ENCODE data around the gene CRACR2B.
A peak's percentile ranks its signal among the peaks of the same experiment; 100 is the strongest.

The CRACR2B gene

DNA sequence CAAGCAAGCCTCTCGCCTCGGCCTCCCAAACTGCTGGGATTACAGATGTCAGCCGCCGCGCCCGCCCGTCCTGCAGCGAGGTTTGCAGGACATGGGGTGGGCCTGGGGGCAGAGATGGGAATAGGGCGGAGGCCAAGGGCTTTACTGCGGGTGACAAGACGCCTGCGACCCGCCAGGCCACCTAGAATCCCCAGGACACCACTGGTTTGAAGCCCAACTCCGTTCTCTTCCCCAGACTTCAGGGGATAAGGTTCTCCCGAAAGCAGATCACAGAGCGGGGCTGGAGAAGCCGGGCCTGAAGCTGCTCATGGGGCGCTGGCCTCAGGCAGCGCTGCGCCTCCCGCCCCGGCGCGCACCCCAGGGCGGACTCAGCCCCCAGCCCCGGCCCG, 14.3 kb downstream of the CRACR2B start:
- Histone ChIP-seq H2BK120ac (ENCODE audit: low read depth, low read length) (no peak overlapping the region), H3K27me3 (ENCODE audit: control insufficient read depth in 1 of 2, insufficient read depth in 1 of 2, low read length in 2 of 2) (no peaks in the 10 kb centered on the region), H3K4me3 (ENCODE audit: insufficient read depth in 1 of 2, low read depth in 1 of 2, low read length in 2 of 2) (peak overlapping the region; percentile 90 to 94), H3K79me1 (replicated peaks; ENCODE audit: low read length, poor library complexity, severe bottlenecking) (peaks cover 1% of the 10 kb centered on the region), H2AFZ (ENCODE audit: low read depth, low read length) (no peak overlapping the region), H3K18ac (ENCODE audit: low read depth in 1 of 2, low read length in 2 of 2) (peak overlapping the region; percentile 73 to 92), H2AK5ac (ENCODE audit: low read length, severe bottlenecking) (no peak overlapping the region), H3K23ac (ENCODE audit: low read length in 2 of 2) (peak overlapping the region in 1 of 2 experiments; percentile 84), H3K4me1 (ENCODE audit: control insufficient read depth, insufficient read depth, low read depth, low read length) (peaks cover 69% of the 10 kb centered on the region), H4K8ac (ENCODE audit: low read length) (no peak overlapping the region), H2BK12ac (ENCODE audit: low read length in 2 of 2) (peak overlapping the region in 1 of 2 experiments; percentile 61), H3K36me3 (ENCODE audit: control insufficient read depth in 1 of 2, insufficient read depth in 2 of 2, low read depth in 1 of 2, low read length in 2 of 2) (peaks cover 42 to 45% of the 10 kb centered on the region in 2 experiments), H3K9me3 (ENCODE audit: control insufficient read depth, low read length) (no peaks in the 10 kb centered on the region), H2BK5ac (ENCODE audit: low read depth, low read length, poor library complexity, severe bottlenecking) (no peak overlapping the region), H3K14ac (ENCODE audit: low read length in 2 of 2) (peak overlapping the region in 1 of 2 experiments; percentile 98), H3K4me2 (ENCODE audit: low read length, poor library complexity, severe bottlenecking) (peak overlapping the region; percentile 60), H4K91ac (ENCODE audit: low read length) (peak overlapping the region; percentile 36), H3K4ac (ENCODE audit: low read depth in 1 of 2, low read length in 2 of 2) (peak overlapping the region in 1 of 2 experiments; percentile 92), H3K27ac (ENCODE audit: low read length, poor library complexity, severe bottlenecking) (peak overlapping the region; percentile 42), H2BK15ac (ENCODE audit: low read depth, poor library complexity, severe bottlenecking) (no peak overlapping the region), H3K9ac (ENCODE audit: low read length) (peak overlapping the region; percentile 96)
- under 1% methylated on average over 25 of the region's 27 CpGs for WGBS
- DNase-seq = no peak

DNA sequence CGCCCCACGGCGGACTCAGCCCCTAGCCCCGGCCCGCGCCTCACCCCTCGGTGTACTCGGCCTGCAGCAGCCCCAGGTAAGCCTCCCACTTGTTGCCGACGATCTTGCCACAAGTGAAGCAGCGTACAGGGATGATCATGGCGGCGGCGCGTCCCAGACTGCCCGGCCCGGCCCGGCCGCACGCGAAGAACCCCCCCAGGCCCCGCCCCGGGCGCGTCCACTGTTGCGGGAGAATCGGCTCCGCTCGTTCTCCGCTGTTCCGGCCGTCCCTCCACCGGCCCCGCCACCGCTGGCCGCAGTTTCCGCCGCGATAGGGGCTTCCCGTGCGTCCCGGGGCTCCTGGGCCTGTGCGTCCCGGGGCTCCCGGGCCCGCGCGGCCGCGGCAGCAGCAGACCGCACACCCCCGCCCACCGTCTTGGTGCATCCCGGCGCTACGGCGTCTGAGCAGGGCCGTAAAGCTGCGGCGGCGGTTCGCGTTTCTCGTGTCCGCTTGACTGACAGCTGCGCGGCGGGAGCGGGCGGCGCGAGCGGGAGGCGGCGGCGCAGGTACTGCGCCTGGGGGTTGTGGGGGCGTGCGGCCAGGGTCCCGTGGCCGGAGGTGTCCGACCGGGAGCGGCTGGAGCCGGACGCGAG, 14.8 kb downstream of the CRACR2B start, which contains the start of the genes POLR2L and TSPAN4:
Gene POLR2L (minus strand): TSS at position 160 of the 633 bp plus-strand sequence. CDS start 21 bp downstream, at position 139.
Gene TSPAN4 (plus strand): TSS at position 483 of the 633 bp plus-strand sequence. CDS start 7,453 bp downstream, outside the sequence.
- WGBS = under 1% methylated on average over 68 of the region's 87 CpGs
- Histone ChIP-seq H2AK5ac (ENCODE audit: low read length, severe bottlenecking) (peak within 1 kb of the TSS; percentile 72), H3K4ac (ENCODE audit: low read depth in 1 of 2, low read length in 2 of 2) (peak within 1 kb of the TSS; percentile 96), H3K4me1 (ENCODE audit: control insufficient read depth, insufficient read depth, low read depth, low read length) (peaks cover 68% of the 10 kb centered on the region), H3K18ac (ENCODE audit: low read depth in 1 of 2, low read length in 2 of 2) (peak within 1 kb of the TSS; percentile 98 to 99), H4K8ac (ENCODE audit: low read length) (peak within 1 kb of the TSS; percentile 94), H2BK12ac (ENCODE audit: low read length in 2 of 2) (peak within 1 kb of the TSS; percentile 81 to 91), H3K9ac (ENCODE audit: low read length) (peak within 1 kb of the TSS; percentile 96), H3K36me3 (ENCODE audit: control insufficient read depth in 1 of 2, insufficient read depth in 2 of 2, low read depth in 1 of 2, low read length in 2 of 2) (peaks cover 37 to 42% of the 10 kb centered on the region in 2 experiments), H3K14ac (ENCODE audit: low read length in 2 of 2) (peak within 1 kb of the TSS in 1 of 2 experiments; percentile 98), H2BK15ac (ENCODE audit: low read depth, poor library complexity, severe bottlenecking) (peak within 1 kb of the TSS; percentile 99), H2BK120ac (ENCODE audit: low read depth, low read length) (peak within 1 kb of the TSS; percentile 100), H3K9me3 (ENCODE audit: control insufficient read depth, low read length) (no peaks in the 10 kb centered on the region), H2BK5ac (ENCODE audit: low read depth, low read length, poor library complexity, severe bottlenecking) (peak within 1 kb of the TSS; percentile 99), H4K91ac (ENCODE audit: low read length) (peak within 1 kb of the TSS; percentile 99), H3K27me3 (ENCODE audit: control insufficient read depth in 1 of 2, insufficient read depth in 1 of 2, low read length in 2 of 2) (no peaks in the 10 kb centered on the region), H2AFZ (ENCODE audit: low read depth, low read length) (no peak within 1 kb of the TSS), H3K27ac (ENCODE audit: low read length, poor library complexity, severe bottlenecking) (peak within 1 kb of the TSS; percentile 99), H3K4me2 (ENCODE audit: low read length, poor library complexity, severe bottlenecking) (peak within 1 kb of the TSS; percentile 93), H3K23ac (ENCODE audit: low read length in 2 of 2) (peak within 1 kb of the TSS in 1 of 2 experiments; percentile 91), H3K4me3 (ENCODE audit: insufficient read depth in 1 of 2, low read depth in 1 of 2, low read length in 2 of 2) (peak within 1 kb of the TSS; percentile 90 to 94), H3K79me1 (replicated peaks; ENCODE audit: low read length, poor library complexity, severe bottlenecking) (peaks cover 4% of the 10 kb centered on the region)
- DNase-seq = peak; percentile 89

GRCh38 chr11:843086-843734, 15.5 kb downstream of the CRACR2B start:
- WGBS = 1% methylated on average over 47 of the region's 53 CpGs
- Histone ChIP-seq H2AK5ac (ENCODE audit: low read length, severe bottlenecking) (peak overlapping the region; percentile 72), H3K79me1 (replicated peaks; ENCODE audit: low read length, poor library complexity, severe bottlenecking) (peaks cover 9% of the 10 kb centered on the region), H3K4me2 (ENCODE audit: low read length, poor library complexity, severe bottlenecking) (peak overlapping the region; percentile 93), H3K9ac (ENCODE audit: low read length) (peak overlapping the region; percentile 96), H2BK15ac (ENCODE audit: low read depth, poor library complexity, severe bottlenecking) (peak overlapping the region; percentile 99), H2AFZ (ENCODE audit: low read depth, low read length) (no peak overlapping the region), H3K18ac (ENCODE audit: low read depth in 1 of 2, low read length in 2 of 2) (peak overlapping the region; percentile 98 to 99), H3K4me1 (ENCODE audit: control insufficient read depth, insufficient read depth, low read depth, low read length) (peaks cover 67% of the 10 kb centered on the region), H3K4ac (ENCODE audit: low read depth in 1 of 2, low read length in 2 of 2) (peak overlapping the region; percentile 79 to 96), H4K91ac (ENCODE audit: low read length) (peak overlapping the region; percentile 97), H3K27ac (ENCODE audit: low read length, poor library complexity, severe bottlenecking) (peak overlapping the region; percentile 99), H2BK12ac (ENCODE audit: low read length in 2 of 2) (peak overlapping the region; percentile 75 to 81), H3K27me3 (ENCODE audit: control insufficient read depth in 1 of 2, insufficient read depth in 1 of 2, low read length in 2 of 2) (no peaks in the 10 kb centered on the region), H2BK120ac (ENCODE audit: low read depth, low read length) (peak overlapping the region; percentile 100), H3K14ac (ENCODE audit: low read length in 2 of 2) (peak overlapping the region in 1 of 2 experiments; percentile 80), H3K4me3 (ENCODE audit: insufficient read depth in 1 of 2, low read depth in 1 of 2, low read length in 2 of 2) (peak overlapping the region; percentile 90 to 94), H3K36me3 (ENCODE audit: control insufficient read depth in 1 of 2, insufficient read depth in 2 of 2, low read depth in 1 of 2, low read length in 2 of 2) (peaks cover 31 to 35% of the 10 kb centered on the region in 2 experiments), H4K8ac (ENCODE audit: low read length) (peak overlapping the region; percentile 79), H2BK5ac (ENCODE audit: low read depth, low read length, poor library complexity, severe bottlenecking) (peak overlapping the region; percentile 75), H3K23ac (ENCODE audit: low read length in 2 of 2) (peak overlapping the region in 1 of 2 experiments; percentile 9), H3K9me3 (ENCODE audit: control insufficient read depth, low read length) (no peaks in the 10 kb centered on the region)
- DNase-seq = peak; percentile 48
